HFFc6 (cell line): ENCODE measurements around the gene C10orf71. TPM values are rescaled to one million over a fixed set of nuclear protein-coding genes. Genes with fewer than 3 reads are reported as not detected.

Experiments
- DNase-seq: peaks from one replicate; pipeline ENCODE4 v3.0.0-alpha.2; 2018
- H3K27ac Mint-ChIP-seq: 2 replicates; pipeline ENCODE4 v1.8.0; 2020; ENCODE audit warnings: mild to moderate bottlenecking, mixed read lengths
- H3K27me3 Mint-ChIP-seq: 2 replicates; pipeline ENCODE4 v1.8.0; 2021; ENCODE audit warnings: mild to moderate bottlenecking, moderate library complexity, mixed read lengths; ENCODE audit not compliant: insufficient read depth
- H3K36me3 Mint-ChIP-seq: 2 replicates; pipeline ENCODE4 v1.8.0; 2021; ENCODE audit warnings: low read depth, mixed read lengths
- H3K4me1 Mint-ChIP-seq: 2 replicates; pipeline ENCODE4 v1.8.0; 2020; ENCODE audit warnings: low read depth, mixed read lengths
- H3K4me3 Mint-ChIP-seq: 2 replicates; pipeline ENCODE4 v1.8.0; 2020; ENCODE audit warnings: mild to moderate bottlenecking, moderate library complexity, mixed read lengths
- H3K9me3 Mint-ChIP-seq: 2 replicates; pipeline ENCODE4 v1.8.0; 2020; ENCODE audit warnings: mild to moderate bottlenecking, mixed read lengths
- total RNA-seq, 6 experiments: library from RNA; stranded (reverse); fragmentation: NEBNext Ultra II Directional; extraction: Animal tissue kit (Norgen Biotek cat#: 25700); gene quantifications; 2 replicates in 1 of 6; 3 replicates in 5 of 6; pipeline ENCODE4 v1.2.3, GENCODE V29; 2021
- TF ChIP-seq, protein P1 (sequence below): fragments of 200-600 bp; sonication (generic); IDR thresholded peaks from 2 replicates; pipeline ENCODE4 v1.5.0; 2021; ENCODE audit warnings: antibody characterized with exemption, mild to moderate bottlenecking

Gene C10orf71
- total RNA-seq, 6 experiments from 2014 or later = not detected

DNA sequence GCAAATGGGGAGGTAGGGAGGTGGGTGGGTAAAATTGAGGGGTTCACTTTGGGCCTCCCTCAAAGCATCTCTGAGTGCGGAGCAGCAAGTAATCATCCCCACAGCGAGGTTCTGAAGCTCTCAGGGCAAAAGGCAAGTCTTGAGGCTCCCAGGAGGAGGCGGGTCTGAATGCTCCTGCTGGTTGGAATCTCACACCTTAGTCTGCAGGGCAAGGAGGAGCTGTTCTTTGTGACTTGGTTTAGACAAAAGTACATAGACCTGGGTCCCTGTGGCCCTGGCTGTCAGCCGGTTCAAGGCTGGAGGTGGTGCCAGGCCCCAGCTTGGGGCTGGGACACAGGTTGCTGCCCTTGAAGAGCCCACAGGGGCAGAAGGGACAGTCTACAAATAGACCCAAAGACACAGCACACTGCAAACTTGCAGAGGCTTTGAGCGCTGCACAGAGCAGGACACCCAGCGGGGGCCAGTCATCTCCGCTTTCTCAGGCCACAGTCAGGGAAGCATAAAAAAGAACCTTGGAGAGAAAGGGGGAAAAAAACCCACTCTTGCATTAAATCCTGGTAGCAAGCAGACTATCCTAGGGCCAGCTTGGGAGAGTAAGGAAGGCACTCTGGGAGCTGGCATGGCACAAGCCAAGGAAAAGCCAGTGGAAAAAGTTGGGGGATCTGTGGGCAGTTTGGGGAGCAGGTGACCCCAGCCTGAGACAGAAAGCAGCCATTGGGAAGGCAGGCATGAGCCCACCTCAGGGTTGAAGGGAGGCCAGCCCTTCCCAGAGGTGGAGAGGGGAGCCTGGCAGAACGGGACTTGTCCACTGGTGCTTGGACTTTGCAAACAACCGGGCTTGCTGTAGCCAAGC, 926 bp upstream of the C10orf71 start:
- TF ChIP-seq, protein P1, sequence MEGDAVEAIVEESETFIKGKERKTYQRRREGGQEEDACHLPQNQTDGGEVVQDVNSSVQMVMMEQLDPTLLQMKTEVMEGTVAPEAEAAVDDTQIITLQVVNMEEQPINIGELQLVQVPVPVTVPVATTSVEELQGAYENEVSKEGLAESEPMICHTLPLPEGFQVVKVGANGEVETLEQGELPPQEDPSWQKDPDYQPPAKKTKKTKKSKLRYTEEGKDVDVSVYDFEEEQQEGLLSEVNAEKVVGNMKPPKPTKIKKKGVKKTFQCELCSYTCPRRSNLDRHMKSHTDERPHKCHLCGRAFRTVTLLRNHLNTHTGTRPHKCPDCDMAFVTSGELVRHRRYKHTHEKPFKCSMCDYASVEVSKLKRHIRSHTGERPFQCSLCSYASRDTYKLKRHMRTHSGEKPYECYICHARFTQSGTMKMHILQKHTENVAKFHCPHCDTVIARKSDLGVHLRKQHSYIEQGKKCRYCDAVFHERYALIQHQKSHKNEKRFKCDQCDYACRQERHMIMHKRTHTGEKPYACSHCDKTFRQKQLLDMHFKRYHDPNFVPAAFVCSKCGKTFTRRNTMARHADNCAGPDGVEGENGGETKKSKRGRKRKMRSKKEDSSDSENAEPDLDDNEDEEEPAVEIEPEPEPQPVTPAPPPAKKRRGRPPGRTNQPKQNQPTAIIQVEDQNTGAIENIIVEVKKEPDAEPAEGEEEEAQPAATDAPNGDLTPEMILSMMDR = no peak
- no peaks in the 10 kb centered on the region for H3K36me3 Mint-ChIP-seq
- peaks cover 65% of the 10 kb centered on the region for H3K27me3 Mint-ChIP-seq
- H3K4me1 Mint-ChIP-seq = peaks cover 7% of the 10 kb centered on the region; the same call in 1 of the 2 replicates
- no peak overlapping the region for H3K4me3 Mint-ChIP-seq
- no peaks in the 10 kb centered on the region for H3K9me3 Mint-ChIP-seq
- no peak overlapping the region for H3K27ac Mint-ChIP-seq
- no peak for DNase-seq

DNA sequence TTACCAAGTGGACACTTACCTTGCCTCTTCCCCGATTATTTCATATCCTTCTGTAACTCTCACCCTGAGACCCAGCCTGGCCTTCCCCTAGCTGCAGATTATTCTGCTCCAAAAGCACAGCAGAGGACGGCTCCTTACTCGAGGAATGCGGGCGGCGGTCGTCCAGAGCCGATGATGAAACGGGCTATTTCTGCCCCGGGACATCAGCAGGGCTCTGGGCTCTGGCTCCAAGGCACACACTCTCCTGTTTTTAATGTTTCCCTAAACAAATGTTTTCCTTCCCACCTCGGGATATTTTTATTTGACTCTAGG, 343 bp upstream of the C10orf71 start:
- TF ChIP-seq, protein P1 = no peak
- Mint-ChIP-seq H3K4me1 (peaks cover 7% of the 10 kb centered on the region; the same call in 1 of the 2 replicates), H3K36me3 (no peaks in the 10 kb centered on the region), H3K9me3 (no peaks in the 10 kb centered on the region), H3K4me3 (no peak overlapping the region), H3K27ac (no peak overlapping the region), H3K27me3 (peaks cover 65% of the 10 kb centered on the region)
- no peak for DNase-seq

DNA sequence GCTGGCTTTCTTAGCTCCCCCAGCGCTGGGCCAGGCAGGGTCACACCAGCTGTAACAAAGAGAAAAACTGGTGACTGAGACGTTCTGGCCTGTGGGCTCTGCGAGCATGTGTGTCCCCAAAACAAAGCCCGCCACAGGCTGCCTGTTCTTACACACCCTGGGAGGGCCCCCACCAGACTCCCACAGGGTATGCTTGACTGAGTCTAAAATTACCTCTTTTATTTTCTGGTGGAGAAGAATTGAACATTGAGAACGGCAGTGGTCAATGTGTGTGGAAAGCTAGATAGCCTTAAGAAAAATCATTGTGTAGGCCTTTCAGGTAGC, 808 bp downstream of the C10orf71 start:
- Mint-ChIP-seq H3K36me3 (no peaks in the 10 kb centered on the region), H3K4me1 (peaks cover 7% of the 10 kb centered on the region; the same call in 1 of the 2 replicates), H3K4me3 (no peak overlapping the region), H3K27me3 (peaks cover 73% of the 10 kb centered on the region), H3K9me3 (no peaks in the 10 kb centered on the region), H3K27ac (no peak overlapping the region)
- TF ChIP-seq, protein P1 = no peak
- DNase-seq = no peak

DNA sequence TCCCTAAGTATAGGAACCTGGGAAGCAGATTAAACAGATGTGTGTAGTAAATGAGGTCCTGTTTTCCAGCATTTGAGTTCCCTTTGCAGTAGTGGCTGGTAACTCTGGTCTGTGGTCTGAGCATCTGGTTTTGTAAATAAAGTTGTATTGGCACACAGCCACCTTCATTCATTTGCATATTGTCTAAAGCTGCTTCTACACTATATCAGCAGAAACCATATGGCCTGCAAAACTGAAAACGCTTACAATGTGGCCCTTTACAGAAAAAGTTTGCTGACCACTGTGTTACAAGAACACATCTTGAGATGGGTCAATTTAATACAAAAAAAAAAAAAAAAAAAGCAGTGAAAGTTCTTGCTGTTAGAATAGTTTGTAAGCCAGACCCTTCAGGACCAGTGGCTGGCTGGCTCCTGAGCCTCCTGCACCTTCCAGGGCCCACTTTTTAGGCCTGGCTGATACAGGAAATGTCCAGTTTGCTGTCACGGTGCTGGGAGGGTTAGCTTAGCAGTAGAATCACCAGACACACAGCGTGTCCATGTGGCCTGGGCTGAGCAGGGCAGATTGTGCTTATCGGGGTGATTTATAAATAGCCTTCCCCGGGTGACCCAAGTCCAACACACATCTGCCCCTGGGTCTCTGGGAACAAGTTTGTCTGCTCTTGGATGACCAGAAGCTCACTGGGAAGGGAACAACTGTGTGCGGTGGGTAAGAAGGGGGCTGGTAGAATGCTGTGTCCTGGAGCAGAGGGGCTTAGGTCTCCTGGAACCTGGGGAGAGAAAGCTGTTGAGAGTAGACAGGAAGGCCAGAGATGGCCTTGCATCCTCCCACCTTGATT, 1.4 kb downstream of the C10orf71 start:
- peaks cover 7% of the 10 kb centered on the region; the same call in 1 of the 2 replicates for H3K4me1 Mint-ChIP-seq
- TF ChIP-seq, protein P1 = no peak

DNA sequence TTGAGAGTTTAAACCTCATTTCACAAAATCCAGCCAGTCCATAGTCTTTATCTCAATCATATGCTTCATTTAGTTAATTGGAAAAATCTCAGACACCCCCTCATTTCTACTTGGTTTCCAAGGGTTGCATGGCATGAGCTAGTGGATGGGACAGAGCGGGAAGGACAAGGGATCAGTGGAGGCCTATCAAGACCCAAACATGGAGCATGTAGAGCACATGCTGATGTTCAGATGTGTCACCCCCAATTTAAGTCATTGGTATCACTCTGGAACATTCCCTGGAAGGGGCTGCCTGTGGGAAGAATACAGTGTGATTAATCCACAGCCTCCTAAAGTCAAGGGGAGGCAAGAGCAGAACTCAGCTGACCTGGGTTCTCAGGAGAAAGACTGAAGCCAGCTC, 2.3 kb downstream of the C10orf71 start:
- Mint-ChIP-seq H3K27me3 (peaks cover 83% of the 10 kb centered on the region), H3K4me1 (peaks cover 7% of the 10 kb centered on the region; the same call in 1 of the 2 replicates), H3K4me3 (no peak overlapping the region), H3K36me3 (no peaks in the 10 kb centered on the region), H3K27ac (no peak overlapping the region), H3K9me3 (no peaks in the 10 kb centered on the region)
- TF ChIP-seq, protein P1 = no peak
- no peak for DNase-seq

More for the DNA sequence above, 1.4 kb downstream of the C10orf71 start:
- H3K27me3 Mint-ChIP-seq = peaks cover 75% of the 10 kb centered on the region
- H3K27ac Mint-ChIP-seq = no peak overlapping the region
- H3K4me3 Mint-ChIP-seq = no peak overlapping the region
- no peak for DNase-seq
- no peaks in the 10 kb centered on the region for H3K9me3 Mint-ChIP-seq
- no peaks in the 10 kb centered on the region for H3K36me3 Mint-ChIP-seq
